CD14-positive monocyte (primary cell): ENCODE measurements around the gene RERE. TPM values are rescaled to one million over a fixed set of nuclear protein-coding genes. Genes with fewer than 3 reads are reported as not detected.

ENCODE experiments used
- DNase-seq, 3 donors: peaks; one replicate each; pipeline ENCODE4 v3.0.0-alpha.2; 2011 to 2022
- H2AFZ ChIP-seq: 2 replicates; pipeline ENCODE4 v1.6.0; 2012; ENCODE audit warnings: mild to moderate bottlenecking, low read depth, low read length, inconsistent platforms; ENCODE audit not compliant: insufficient read depth, poor library complexity, severe bottlenecking
- H3K27ac ChIP-seq, 2 donors: 1 replicate in 1 of 2; 2 replicates in 1 of 2; pipeline ENCODE4 v1.5.1; 2012 to 2013; ENCODE audit warnings: low read length in 2 of 2, control low read depth in 1 of 2, inconsistent platforms in 1 of 2, low read depth in 1 of 2, mild to moderate bottlenecking in 1 of 2
- H3K27me3 ChIP-seq, 2 donors: one replicate each; pipeline versions ENCODE4 v1.6.0 to v1.6.1; 2011 to 2013; ENCODE audit warnings: low read length in 2 of 2; ENCODE audit not compliant: control insufficient read depth in 2 of 2, insufficient read depth in 2 of 2
- H3K36me3 ChIP-seq, 2 donors: replicated peaks in 1 of 2; 1 replicate in 1 of 2; 2 replicates in 1 of 2; pipeline versions ENCODE4 v1.5.1 to v1.6.1; 2012 to 2013; ENCODE audit warnings: low read length in 2 of 2, control low read depth in 1 of 2, inconsistent platforms in 1 of 2, mild to moderate bottlenecking in 1 of 2; ENCODE audit not compliant: insufficient read depth in 2 of 2, control insufficient read depth in 1 of 2
- H3K4me1 ChIP-seq, 2 donors: 1 replicate in 1 of 2; 2 replicates in 1 of 2; pipeline versions ENCODE4 v1.5.1 to v1.6.1; 2012 to 2013; ENCODE audit warnings: low read length in 2 of 2, control low read depth in 1 of 2, inconsistent platforms in 1 of 2, mild to moderate bottlenecking in 1 of 2, moderate library complexity in 1 of 2; ENCODE audit not compliant: insufficient read depth in 2 of 2, control insufficient read depth in 1 of 2
- H3K4me2 ChIP-seq: replicated peaks from 2 replicates; pipeline ENCODE3; 2012; ENCODE audit warnings: low read length, moderate library complexity, mild to moderate bottlenecking; ENCODE audit not compliant: poor library complexity, severe bottlenecking; ENCODE audit errors: extremely low read depth
- H3K4me3 ChIP-seq, 3 experiments: fragments of 200-600 bp in 1 of 3; sonication (generic) in 1 of 3; replicated peaks in 1 of 3; 1 replicate in 2 of 3; 2 replicates in 1 of 3; pipeline ENCODE4 v1.5.1; 2011 to 2013; ENCODE audit warnings: low read length in 3 of 3, mild to moderate bottlenecking in 3 of 3, control low read depth in 2 of 3, low read depth in 2 of 3, inconsistent platforms in 1 of 3, moderate library complexity in 1 of 3
- H3K79me2 ChIP-seq: 2 replicates; pipeline ENCODE4 v1.6.0; 2012; ENCODE audit warnings: mild to moderate bottlenecking, control low read depth, inconsistent platforms, low read length, moderate library complexity; ENCODE audit not compliant: insufficient read depth
- H3K9ac ChIP-seq: 2 replicates; pipeline ENCODE4 v1.6.0; 2017; ENCODE audit warnings: low read length, mild to moderate bottlenecking; ENCODE audit not compliant: insufficient read depth, poor library complexity, severe bottlenecking
- H3K9me3 ChIP-seq, 2 donors: replicated peaks in 1 of 2; 1 replicate in 1 of 2; 2 replicates in 1 of 2; pipeline versions ENCODE4 v1.5.1 to v1.6.1; 2012 to 2013; ENCODE audit warnings: low read length in 2 of 2, control low read depth in 1 of 2; ENCODE audit not compliant: control insufficient read depth in 1 of 2, insufficient read depth in 1 of 2
- H4K20me1 ChIP-seq: 2 replicates; pipeline ENCODE4 v1.6.0; 2012; ENCODE audit warnings: mild to moderate bottlenecking, low read length, control low read depth, moderate library complexity; ENCODE audit not compliant: insufficient read depth
- H3K27ac Mint-ChIP-seq, 7 donors: one replicate each; pipeline ENCODE4 v1.8.0; 2020; ENCODE audit warnings: mild to moderate bottlenecking in 7 of 7, mixed read lengths in 7 of 7, moderate library complexity in 6 of 7, inconsistent platforms in 2 of 7
- H3K27me3 Mint-ChIP-seq, 3 donors: one replicate each; pipeline ENCODE4 v1.8.0; 2021 to 2022; ENCODE audit warnings: low read depth in 3 of 3, mild to moderate bottlenecking in 3 of 3, mixed read lengths in 3 of 3, moderate library complexity in 3 of 3, inconsistent platforms in 1 of 3
- H3K36me3 Mint-ChIP-seq, 2 donors: one replicate each; pipeline ENCODE4 v1.8.0; 2020; ENCODE audit warnings: mixed read lengths in 2 of 2, inconsistent platforms in 1 of 2, mild to moderate bottlenecking in 1 of 2
- H3K4me1 Mint-ChIP-seq: one replicate; pipeline ENCODE4 v1.8.0; 2020; ENCODE audit warnings: mild to moderate bottlenecking, mixed read lengths
- H3K4me3 Mint-ChIP-seq, 2 donors: one replicate each; pipeline ENCODE4 v1.8.0; 2020; ENCODE audit warnings: mild to moderate bottlenecking in 2 of 2, mixed read lengths in 2 of 2, moderate library complexity in 1 of 2
- H3K9me3 Mint-ChIP-seq, 7 donors: one replicate each; pipeline ENCODE4 v1.8.0; 2020 to 2022; ENCODE audit warnings: mixed read lengths in 7 of 7, mild to moderate bottlenecking in 6 of 7, moderate library complexity in 6 of 7, inconsistent platforms in 2 of 7
- WGBS: methylation state at CpG from one replicate; pipeline ENCODE4 v1.1.5; 2013; ENCODE audit warnings: missing lambda C conversion rate; ENCODE audit not compliant: insufficient coverage; 5-methylcytosine and 5-hydroxymethylcytosine counted together
- intact Hi-C, 2 donors: fragments of 100-400 bp; cut with micrococcal nuclease; formaldehyde crosslinking; loops; one replicate each; pipeline versions ENCODE4 v1.15.0 to v1.15.1; 2023
- polyA plus RNA-seq, 3 donors: library from polyadenylated mRNA; depleted of rRNA in 1 of 3; unstranded in 2 of 3; stranded (reverse) in 1 of 3; fragments of 300-500 nt in 2 of 3; fragments of >200 nt in 1 of 3; fragmentation: Illumina TruSeq in 2 of 3; gene quantifications; 1 replicate in 2 of 3; 2 replicates in 1 of 3; pipeline ENCODE4 v1.2.3, GENCODE V29; 2012 to 2021
- TF ChIP-seq, protein P1 (sequence below): fragments of 200-600 bp; IDR thresholded peaks from one replicate; pipeline ENCODE4 v1.8.0; 2022; ENCODE audit warnings: antibody characterized with exemption, mild to moderate bottlenecking

Gene RERE
- polyA plus RNA-seq, 3 donors, result 1.2 to 19.4 (median 3.8) TPM

DNA sequence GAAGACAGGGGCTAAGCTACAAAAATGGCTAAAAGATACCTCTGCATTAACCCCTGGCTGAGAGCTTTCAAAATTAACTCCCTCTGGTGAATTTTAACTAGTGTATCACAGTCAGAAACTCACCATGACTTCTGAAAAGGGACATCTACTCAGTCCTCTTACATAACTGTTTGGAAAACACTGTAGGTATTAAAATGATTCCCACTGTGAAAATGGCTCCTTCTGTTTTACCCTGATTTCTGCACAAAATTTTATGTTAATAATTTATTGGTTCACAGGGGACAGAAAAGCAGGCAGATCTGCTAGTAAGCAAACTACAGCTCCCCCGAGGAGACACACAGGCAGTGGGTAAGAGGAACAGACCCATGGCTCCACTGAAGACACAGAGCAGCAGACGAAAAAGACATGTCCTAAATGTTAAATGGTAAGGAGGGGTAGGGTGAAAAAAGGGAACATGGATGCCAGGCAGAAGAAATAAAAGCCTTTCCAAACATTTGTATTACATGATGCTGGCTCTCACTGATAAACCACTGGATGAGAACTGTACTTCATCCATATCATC, 387.8 kb downstream of the RERE start:
- no peaks in the 10 kb centered on the region for H3K9me3 Mint-ChIP-seq
- TF ChIP-seq, protein P1, sequence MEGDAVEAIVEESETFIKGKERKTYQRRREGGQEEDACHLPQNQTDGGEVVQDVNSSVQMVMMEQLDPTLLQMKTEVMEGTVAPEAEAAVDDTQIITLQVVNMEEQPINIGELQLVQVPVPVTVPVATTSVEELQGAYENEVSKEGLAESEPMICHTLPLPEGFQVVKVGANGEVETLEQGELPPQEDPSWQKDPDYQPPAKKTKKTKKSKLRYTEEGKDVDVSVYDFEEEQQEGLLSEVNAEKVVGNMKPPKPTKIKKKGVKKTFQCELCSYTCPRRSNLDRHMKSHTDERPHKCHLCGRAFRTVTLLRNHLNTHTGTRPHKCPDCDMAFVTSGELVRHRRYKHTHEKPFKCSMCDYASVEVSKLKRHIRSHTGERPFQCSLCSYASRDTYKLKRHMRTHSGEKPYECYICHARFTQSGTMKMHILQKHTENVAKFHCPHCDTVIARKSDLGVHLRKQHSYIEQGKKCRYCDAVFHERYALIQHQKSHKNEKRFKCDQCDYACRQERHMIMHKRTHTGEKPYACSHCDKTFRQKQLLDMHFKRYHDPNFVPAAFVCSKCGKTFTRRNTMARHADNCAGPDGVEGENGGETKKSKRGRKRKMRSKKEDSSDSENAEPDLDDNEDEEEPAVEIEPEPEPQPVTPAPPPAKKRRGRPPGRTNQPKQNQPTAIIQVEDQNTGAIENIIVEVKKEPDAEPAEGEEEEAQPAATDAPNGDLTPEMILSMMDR, result no peak
- Histone ChIP-seq H3K36me3 (no peaks in the 10 kb centered on the region), H3K27ac (peak overlapping the region in 1 of 2 donors; percentile 87), H3K9ac (no peak overlapping the region), H3K4me2 (peak overlapping the region; percentile 12), H2AFZ (peak overlapping the region; percentile 24), H3K4me3 (no peak overlapping the region), H3K4me1 (peaks cover 75 to 77% of the 10 kb centered on the region in 2 donors), H3K9me3 (no peaks in the 10 kb centered on the region), H4K20me1 (no peaks in the 10 kb centered on the region), H3K27me3 (no peaks in the 10 kb centered on the region), H3K79me2 (peaks cover 23% of the 10 kb centered on the region)
- H3K27me3 Mint-ChIP-seq, result peaks cover 0 to 4% (median 0%) of the 10 kb centered on the region in 3 donors
- H3K36me3 Mint-ChIP-seq, result peaks cover 9 to 15% of the 10 kb centered on the region in 2 donors
- H3K4me1 Mint-ChIP-seq, result peaks cover 76% of the 10 kb centered on the region
- DNase-seq, result peak in 2 of 3 donors; percentile 16 to 21
- H3K4me3 Mint-ChIP-seq, result no peak overlapping the region
- WGBS, result 0% methylated on average over 1 of the region's 2 CpGs
- intact Hi-C loops, result loop anchor here (10.0 kb wide), 2 partner anchors 95 to 275 kb away; no protein-coding TSS in a partner anchor
- peak overlapping the region in 5 of 7 donors; percentile 32 to 86 (median 35) for H3K27ac Mint-ChIP-seq

DNA sequence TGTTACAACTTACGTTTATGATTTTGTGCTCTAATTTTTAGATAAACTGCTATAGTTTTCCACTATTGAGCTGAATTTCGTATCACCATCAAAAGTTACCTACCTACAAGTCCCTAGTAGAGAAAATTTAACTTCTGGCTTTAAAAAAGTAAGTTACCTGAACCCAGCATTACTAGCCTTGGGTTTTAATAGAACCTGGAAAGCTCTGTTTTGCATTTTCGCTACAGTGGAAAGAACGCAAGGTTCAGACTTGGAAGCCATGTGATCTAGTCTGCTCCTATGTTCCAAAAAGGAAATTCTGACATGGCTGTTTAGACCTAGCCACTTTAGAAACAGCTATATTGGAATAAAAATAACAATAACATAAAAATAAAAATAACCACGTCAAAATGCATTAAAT, 389.0 kb downstream of the RERE start:
- peak overlapping the region; percentile 27 for H3K9ac ChIP-seq
- H3K27ac ChIP-seq, result peak overlapping the region; percentile 74 to 87
- H3K4me1 ChIP-seq, result peaks cover 81 to 85% of the 10 kb centered on the region in 2 donors
- no peak for DNase-seq
- no peaks in the 10 kb centered on the region for H4K20me1 ChIP-seq
- 33% methylated on average over 3 of the region's 5 CpGs for WGBS
- intact Hi-C loops, result loop anchor here (10.0 kb wide), 2 partner anchors 96 to 276 kb away; no protein-coding TSS in a partner anchor
- peak overlapping the region in 6 of 7 donors; percentile 80 to 95 (median 88) for H3K27ac Mint-ChIP-seq
- H3K36me3 Mint-ChIP-seq, result peaks cover 9 to 11% of the 10 kb centered on the region in 2 donors
- H3K79me2 ChIP-seq, result peaks cover 23% of the 10 kb centered on the region
- no peaks in the 10 kb centered on the region for H3K27me3 ChIP-seq
- no peak overlapping the region for H3K4me3 Mint-ChIP-seq
- H3K4me2 ChIP-seq, result peak overlapping the region; percentile 70
- H3K4me1 Mint-ChIP-seq, result peaks cover 82% of the 10 kb centered on the region
- H3K9me3 ChIP-seq, result no peaks in the 10 kb centered on the region
- peaks cover 0 to 4% (median 0%) of the 10 kb centered on the region in 3 donors for H3K27me3 Mint-ChIP-seq
- peak overlapping the region in 1 of 3 experiments; percentile 51 for H3K4me3 ChIP-seq
- H3K36me3 ChIP-seq, result no peaks in the 10 kb centered on the region
- H3K9me3 Mint-ChIP-seq, result no peaks in the 10 kb centered on the region
- TF ChIP-seq, protein P1, result no peak
- peak overlapping the region; percentile 66 for H2AFZ ChIP-seq
